DMS153 treated with DMSO at 0.1 percent for 48 hours (cell line): Measurements from ENCODE around the gene PCSK5.
"Not testable (repeated sequence)": the region's sequence is repeated elsewhere in the genome, so short reads cannot be mapped to it uniquely, and the experiment has no call there.

Experiments used
- DNase-seq: peaks from one replicate; lab custom pipeline; 2025; ENCODE audit not compliant: unreplicated experiment; lab: John Stamatoyannopoulos, UW

PCSK5 gene

DNA sequence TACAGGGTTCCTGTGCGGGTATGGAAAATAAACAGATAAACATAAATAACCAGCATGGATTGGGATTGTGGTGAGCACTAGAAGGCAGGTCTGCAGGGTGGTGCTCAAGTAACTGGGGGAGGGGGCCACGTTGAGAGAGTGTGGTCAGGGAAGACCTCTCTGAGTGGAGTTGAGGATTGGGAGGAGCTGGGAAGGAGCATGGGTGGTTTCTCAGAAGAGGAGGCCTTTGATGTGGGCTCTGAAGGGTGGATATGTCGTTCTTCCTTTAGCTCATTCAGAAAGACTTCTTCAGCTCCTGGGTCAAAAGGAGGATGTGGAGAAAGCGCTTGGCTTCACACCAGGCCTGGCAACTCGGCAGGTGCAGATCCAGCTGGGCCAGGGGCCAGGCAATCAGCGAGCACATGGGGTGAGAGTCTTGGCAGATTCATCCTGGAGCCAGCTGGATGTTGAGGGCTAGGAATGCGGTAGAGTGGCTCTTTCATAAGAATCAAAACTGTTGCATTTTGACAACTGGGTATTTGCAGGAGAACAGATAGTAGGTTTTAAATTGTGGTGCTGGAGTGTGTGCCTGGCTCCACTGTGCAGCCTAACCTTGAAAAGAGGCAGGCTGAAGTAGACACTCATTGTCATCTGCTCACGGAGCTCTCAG, 71.7 kb downstream of the PCSK5 start:
- DNase-seq, result no peak

GRCh38 chr9:75962662-75963036, 72.2 kb downstream of the PCSK5 start:
- no peak for DNase-seq

- DNase-seq, result not testable (repeated sequence)
Measured at GRCh38 chr9:75963321-75963720, 72.8 kb downstream of the PCSK5 start.

DNA sequence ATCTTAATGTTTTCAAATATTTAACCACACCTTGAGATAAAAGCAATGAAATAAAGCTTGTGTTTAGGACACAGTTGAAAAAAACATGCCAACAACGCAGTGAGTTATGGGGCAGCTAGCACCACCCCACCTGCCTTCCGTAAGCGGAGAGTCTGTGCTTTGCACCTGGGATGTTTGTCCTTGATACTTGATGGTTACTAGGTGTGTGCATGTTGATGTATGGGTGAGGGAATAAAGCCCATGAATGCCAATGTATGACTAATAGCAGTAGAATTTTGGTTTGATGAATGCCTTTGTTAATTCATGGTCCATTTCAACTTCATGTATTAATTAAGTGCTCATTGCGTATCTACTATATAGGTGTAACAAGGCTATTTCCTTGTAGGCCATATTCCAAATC, 74.0 kb downstream of the PCSK5 start:
- DNase-seq, result no peak

DNA sequence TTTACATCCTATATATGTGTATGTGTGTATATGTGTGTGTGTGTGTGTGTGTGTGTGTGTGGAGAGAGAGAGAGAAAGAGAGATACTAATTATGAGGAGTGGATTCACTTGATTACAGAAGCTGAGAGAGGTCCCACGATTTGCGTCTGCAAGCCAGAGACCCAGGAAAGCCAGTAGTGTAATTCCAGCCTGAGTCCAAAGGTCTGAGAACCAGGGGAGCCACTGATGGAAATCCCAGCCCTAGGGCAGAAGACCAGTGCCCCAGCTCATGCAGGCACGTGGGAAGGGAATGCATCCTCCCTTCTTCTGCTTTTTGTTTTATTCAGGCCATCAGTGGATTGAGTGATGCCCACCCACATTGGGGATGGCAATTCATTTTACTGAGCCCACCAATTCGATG, 74.8 kb downstream of the PCSK5 start:
- no peak for DNase-seq

DNA sequence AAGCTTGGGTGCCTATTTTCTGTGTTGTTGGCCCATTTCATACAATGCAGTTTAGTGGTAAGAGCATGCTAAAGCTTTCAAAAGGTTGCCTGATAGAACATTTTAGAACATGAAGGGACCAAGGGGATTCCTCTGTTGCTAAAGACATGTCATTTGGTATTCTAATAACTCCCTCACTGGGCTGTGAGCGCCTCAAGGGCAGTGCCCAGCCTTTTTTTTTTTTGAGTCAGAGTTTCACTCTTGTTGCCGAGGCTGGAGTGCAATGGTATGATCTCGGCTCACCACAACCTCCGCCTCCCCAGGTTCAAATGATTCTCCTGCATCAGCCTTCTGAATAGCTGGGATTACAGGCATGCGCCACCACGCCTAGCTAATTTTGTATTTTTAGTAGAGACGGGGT, 77.1 kb downstream of the PCSK5 start:
- no peak for DNase-seq

DNA sequence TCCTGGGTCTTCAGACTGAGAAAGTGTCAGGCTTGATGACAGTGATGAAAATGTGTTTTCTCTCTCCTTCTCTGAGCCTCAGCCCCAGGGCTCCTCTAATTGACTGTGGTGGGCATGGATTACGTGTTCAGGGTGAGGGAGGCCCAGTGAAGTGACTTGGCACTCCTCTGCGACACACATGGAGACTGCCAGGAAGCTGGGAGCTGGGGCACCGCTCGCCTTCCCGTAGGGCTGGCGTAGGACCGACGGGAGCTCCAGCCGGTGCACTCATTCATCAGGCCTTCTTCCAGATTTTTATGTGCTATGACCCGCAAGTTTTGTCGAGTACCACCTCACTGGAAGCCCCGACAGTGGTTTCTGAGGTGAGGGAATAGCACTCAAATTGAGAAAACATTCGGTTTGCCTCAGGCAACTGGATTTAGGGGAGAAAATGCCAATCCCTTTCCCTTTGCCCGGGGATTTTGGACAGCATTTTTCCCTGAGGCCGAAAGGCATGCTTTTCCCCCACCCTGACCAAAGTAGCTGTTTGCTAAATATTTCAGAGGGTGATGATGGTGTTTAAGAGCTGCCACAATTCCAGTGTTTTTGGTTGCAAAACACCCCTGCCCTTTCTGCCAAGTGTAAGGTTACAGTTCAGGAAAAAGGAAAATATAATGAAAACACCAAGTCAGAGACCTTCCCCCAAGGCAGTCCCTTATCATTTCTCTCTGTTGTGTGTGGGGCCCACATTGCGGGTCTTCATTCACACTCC, 83.7 kb downstream of the PCSK5 start:
- DNase-seq, result no peak

DNA sequence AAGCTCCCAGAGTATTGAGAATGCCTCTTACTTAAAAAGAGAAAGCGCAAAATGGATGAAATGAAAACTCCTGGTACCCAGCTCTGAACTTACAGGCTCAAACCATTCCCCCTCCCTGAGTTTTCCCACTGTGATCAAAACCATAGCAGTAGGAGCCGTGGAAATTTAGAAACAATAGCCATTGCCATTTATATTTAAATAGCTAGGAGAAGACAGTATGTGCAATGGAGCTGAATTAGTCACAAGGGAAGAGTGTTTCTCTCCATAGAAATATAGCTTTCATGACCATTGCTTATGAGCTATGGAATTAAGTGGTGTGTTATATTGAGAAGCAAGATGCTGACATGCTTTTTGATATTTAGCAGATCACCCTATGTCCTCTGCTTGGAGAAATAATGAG, 84.6 kb downstream of the PCSK5 start:
- no peak for DNase-seq

DNA sequence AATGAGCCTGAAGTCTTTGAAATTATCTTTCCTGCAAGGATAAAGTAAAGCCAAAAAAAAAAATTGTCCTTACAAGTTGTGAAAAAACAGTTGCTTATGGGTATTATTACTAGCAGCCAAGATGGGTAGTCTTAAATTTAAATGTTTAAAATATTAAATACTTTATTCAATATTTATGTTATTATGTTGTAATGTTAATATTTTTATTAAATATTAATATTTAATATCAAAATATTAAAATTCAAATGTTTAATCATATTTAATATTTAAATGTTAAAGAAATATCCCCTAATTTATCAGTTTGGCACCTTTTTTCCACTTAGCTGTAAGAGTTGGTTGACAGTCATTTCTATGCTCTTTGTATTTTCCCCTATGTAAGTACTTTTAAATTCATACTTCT, 86.1 kb downstream of the PCSK5 start:
- no peak for DNase-seq

- DNase-seq, result no peak
Measured at GRCh38 chr9:75979362-75979761, 88.9 kb downstream of the PCSK5 start.

DNA sequence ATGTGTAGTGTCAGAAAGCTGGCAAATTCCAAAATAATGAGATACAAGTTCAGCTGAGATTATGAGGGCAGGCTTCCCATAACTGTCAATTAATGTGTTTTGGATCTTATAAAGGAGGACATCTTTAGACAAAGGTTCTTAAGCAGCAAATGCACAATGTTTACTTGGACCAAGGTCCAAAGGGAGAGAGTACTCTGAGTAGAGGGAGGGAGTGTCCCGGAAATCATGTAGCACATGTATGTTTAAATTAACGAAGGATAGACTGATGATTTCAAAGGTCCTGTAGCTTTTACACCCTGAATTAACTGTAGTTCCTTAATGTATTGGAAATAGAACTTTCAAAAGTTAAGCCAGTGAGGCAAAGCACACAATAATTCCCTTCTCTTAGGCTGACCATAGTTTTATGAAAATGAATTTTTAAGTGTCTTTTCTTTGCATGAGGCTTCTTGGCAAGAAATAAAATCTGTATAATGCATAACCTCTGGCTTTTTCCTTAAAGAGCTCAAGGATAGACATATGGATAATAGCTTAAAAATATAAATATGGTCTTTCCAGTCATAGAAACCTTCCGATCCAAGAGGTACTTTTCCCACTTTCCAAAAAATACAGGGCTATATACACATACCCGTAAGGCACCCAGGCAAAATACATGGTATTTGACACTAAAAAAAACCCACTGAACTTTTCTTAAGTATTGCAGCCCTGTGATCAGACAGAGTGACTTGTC, 93.0 kb downstream of the PCSK5 start:
- DNase-seq, result no peak

GRCh38 chr9:75985515-75985914, 95.0 kb downstream of the PCSK5 start:
- DNase-seq, result no peak

DNA sequence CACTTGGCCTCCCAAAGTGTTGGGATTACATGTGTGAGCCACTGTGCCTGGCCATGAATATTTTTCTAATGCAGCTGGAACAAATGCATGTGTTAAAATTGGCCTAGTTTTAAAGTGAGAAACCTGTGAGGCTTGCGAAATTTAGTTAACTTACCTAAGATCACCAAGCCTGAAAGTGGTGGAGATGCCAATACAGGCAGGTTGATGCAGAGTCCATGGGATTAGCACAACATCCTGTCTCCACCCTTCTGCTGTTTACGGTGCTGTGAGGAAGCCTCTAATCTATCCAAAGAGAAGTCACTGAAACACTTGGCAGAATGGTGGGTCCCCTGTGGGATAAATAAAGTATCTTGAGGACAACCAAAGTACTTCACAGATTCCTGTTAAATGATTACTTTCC, 98.2 kb downstream of the PCSK5 start:
- DNase-seq, result no peak

GRCh38 chr9:75990156-75990555, 99.7 kb downstream of the PCSK5 start:
- DNase-seq, result no peak

DNA sequence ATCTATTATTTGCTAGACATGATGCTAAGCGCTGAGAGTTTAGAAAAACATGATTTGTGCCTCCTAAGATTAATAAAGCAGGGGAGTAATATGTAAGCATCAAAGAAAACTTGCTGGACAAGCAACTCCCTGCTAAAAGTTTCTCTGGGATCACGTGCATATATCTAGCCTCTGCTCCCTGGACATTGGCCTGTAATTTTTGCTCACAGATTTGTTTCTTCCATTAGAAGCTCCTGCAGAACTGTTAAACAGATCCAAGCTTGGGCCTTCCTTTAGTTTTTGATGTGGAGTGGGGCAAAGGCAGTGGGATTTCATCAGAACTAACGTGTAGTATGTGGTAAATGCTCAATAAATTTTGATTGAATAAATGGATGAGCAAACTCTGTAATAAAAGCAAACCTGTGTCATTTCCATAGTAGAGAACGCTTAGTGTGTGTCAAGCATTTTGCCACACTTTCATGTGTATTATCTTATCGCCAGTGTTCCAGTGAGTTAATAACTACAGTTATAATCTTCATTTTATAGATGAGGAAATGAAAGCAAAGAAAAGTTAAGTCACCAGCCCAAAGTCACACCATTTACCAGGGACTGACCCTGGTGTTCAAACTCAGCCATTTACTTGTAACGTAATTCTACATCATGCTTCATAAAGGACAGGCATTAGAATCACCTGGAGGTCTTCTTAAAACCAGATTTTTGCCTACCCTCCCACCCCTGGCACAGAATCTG, 100.3 kb downstream of the PCSK5 start:
- no peak for DNase-seq

- DNase-seq, result no peak
Measured at GRCh38 chr9:75992482-75993206, 102.2 kb downstream of the PCSK5 start.

DNA sequence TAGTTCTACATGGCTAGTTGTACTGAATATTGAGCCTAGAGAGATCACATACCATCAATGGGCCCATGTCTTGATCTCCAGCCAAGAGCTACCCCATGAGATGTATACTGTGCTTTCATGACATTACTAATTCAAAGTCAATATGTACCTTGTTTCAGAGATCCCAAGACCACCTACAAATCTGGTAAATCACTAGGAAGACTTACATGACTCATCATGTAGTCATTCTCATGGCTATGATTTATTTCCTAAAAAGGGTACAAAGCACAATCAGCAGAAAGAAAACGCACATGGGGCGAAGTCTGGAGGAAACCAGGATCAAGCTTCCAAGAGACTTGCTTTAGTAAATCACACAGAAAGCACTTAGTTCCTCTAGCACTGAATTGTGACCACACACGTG, 103.0 kb downstream of the PCSK5 start:
- no peak for DNase-seq

DNA sequence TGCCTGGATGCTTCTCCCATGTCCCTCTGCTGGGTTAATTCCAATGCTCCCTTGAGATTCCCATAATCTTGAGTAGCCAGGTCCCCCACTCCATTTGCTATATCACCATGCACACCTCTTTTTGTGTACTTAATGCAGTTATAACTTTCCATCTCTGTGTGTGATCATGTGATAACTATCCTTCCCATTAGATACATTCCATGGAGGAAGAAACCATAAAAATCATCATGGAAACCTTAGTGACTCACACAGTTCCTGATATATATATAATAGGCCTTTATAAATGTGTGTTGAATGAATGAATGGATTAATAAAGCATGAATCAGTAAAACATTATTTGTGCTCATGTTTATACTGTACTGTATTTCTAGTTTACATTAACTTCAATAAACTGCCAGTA, 104.6 kb downstream of the PCSK5 start:
- no peak for DNase-seq

DNA sequence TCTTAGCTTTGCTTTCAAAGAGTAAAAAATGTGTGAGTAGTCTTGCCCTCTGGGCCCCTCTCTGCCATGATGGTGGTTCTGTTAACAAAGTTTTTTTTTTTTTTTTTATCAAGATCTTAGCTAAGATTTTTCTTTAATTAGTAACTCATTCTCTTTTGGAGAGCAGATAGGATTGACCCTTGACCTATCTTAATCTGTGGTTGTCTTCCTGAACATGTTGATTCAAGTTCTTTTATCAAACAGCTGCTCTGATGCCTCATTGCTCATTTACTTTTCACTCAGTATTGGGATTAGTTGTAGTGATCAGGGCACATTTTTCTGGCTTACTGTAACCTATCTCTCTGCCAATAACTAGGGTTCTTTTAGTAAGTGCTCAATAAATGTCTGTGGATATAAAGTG, 106.3 kb downstream of the PCSK5 start:
- DNase-seq, result no peak

- no peak for DNase-seq
Measured at GRCh38 chr9:75997206-75997605, 106.7 kb downstream of the PCSK5 start.
